Gastroesophageal sphincter (tissue), 3 donors: ENCODE results near the gene CR1.

Experiments used
- CTCF ChIP-seq, 4 experiments: fragments of 200-600 bp in 2 of 4; fragments of 450-650 bp in 2 of 4; sonication (generic) in 1 of 4; IDR thresholded peaks; one replicate each; pipeline ENCODE4 v1.5.1; 2017 to 2019; ENCODE audit warnings: antibody characterized with exemption in 4 of 4, mild to moderate bottlenecking in 2 of 4, moderate library complexity in 2 of 4
- EP300 ChIP-seq: sonication (generic); formaldehyde crosslinking; IDR thresholded peaks from one replicate; pipeline ENCODE4 v1.6.1; 2017; ENCODE audit warnings: antibody characterized with exemption, mild to moderate bottlenecking
- POLR2A ChIP-seq, 2 donors: fragments of 450-650 bp; IDR thresholded peaks; one replicate each; pipeline ENCODE4 v1.6.1; 2017; ENCODE audit warnings: antibody characterized with exemption in 2 of 2, mild to moderate bottlenecking in 2 of 2, moderate library complexity in 1 of 2
- POLR2AphosphoS5 ChIP-seq: sonication (generic); formaldehyde crosslinking; IDR thresholded peaks from one replicate; pipeline ENCODE4 v1.6.1; 2017; ENCODE audit warnings: antibody characterized with exemption

- no peak for TF ChIP-seq EP300
- TF ChIP-seq CTCF (IDR thresholded peaks at IDR 0.05) = no peak
- TF ChIP-seq POLR2AphosphoS5 = no peak
- no peak for TF ChIP-seq POLR2A (IDR thresholded peaks at IDR 0.05)
Observed at GRCh38 chr1:207649865-207650580, 154.1 kb downstream of the CR1 start.
